Measurements from ENCODE around the gene CADM1.

The CADM1 gene

GRCh38 chr11:115164774-115165173 is 339.4 kb downstream of the CADM1 start:
- no peak for FAIRE-seq
- DNase-seq (ENCODE audit: insufficient read length, low spot score), result no peak
- TF ChIP-seq POLR2A (IDR thresholded peaks at IDR 0.05; ENCODE audit: low read depth, low read length), result no peak

- DNase-seq (ENCODE audit: insufficient read length, low spot score), result no peak
- FAIRE-seq, result no peak
- TF ChIP-seq POLR2A (IDR thresholded peaks at IDR 0.05; ENCODE audit: low read depth, low read length), result no peak
These were observed 341.3 kb downstream of the CADM1 start for GRCh38 chr11:115162919-115163318.

- FAIRE-seq (no peak), DNase-seq (ENCODE audit: insufficient read length, low spot score) (no peak)
- TF ChIP-seq POLR2A (IDR thresholded peaks at IDR 0.05; ENCODE audit: low read depth, low read length), result no peak
These were observed 342.3 kb downstream of the CADM1 start for GRCh38 chr11:115161876-115162275.

- DNase-seq (ENCODE audit: insufficient read length, low spot score), result no peak
- FAIRE-seq, result no peak
These were observed 345.0 kb downstream of the CADM1 start for GRCh38 chr11:115159207-115159606.

GRCh38 chr11:115158053-115158452 is 346.2 kb downstream of the CADM1 start:
- FAIRE-seq (no peak), DNase-seq (ENCODE audit: insufficient read length, low spot score) (no peak)
- no peak for TF ChIP-seq POLR2A (IDR thresholded peaks at IDR 0.05; ENCODE audit: low read depth, low read length)

More at GRCh38 chr11:115159207-115159606, 345.0 kb downstream of the CADM1 start:
- TF ChIP-seq POLR2A (IDR thresholded peaks at IDR 0.05; ENCODE audit: low read depth, low read length), result no peak

GRCh38 chr11:115157247-115157646 is 347.0 kb downstream of the CADM1 start:
- TF ChIP-seq POLR2A (IDR thresholded peaks at IDR 0.05; ENCODE audit: low read depth, low read length), result no peak
- FAIRE-seq (no peak), DNase-seq (ENCODE audit: insufficient read length, low spot score) (no peak)

- no peak for TF ChIP-seq POLR2A (IDR thresholded peaks at IDR 0.05; ENCODE audit: low read depth, low read length)
- no peak for FAIRE-seq
- no peak for DNase-seq (ENCODE audit: insufficient read length, low spot score)
These were observed 348.2 kb downstream of the CADM1 start for GRCh38 chr11:115155978-115156377.

GRCh38 chr11:115155320-115155719 is 348.9 kb downstream of the CADM1 start:
- no peak for FAIRE-seq
- TF ChIP-seq POLR2A (IDR thresholded peaks at IDR 0.05; ENCODE audit: low read depth, low read length), result no peak
- DNase-seq (ENCODE audit: insufficient read length, low spot score), result no peak

- no peak for DNase-seq (ENCODE audit: insufficient read length, low spot score)
- FAIRE-seq, result no peak
- TF ChIP-seq POLR2A (IDR thresholded peaks at IDR 0.05; ENCODE audit: low read depth, low read length), result no peak
These were observed 349.9 kb downstream of the CADM1 start for GRCh38 chr11:115154355-115154736.

GRCh38 chr11:115153731-115154354 is 350.4 kb downstream of the CADM1 start:
- DNase-seq (ENCODE audit: insufficient read length, low spot score), result no peak
- FAIRE-seq, result no peak
- no peak for TF ChIP-seq POLR2A (IDR thresholded peaks at IDR 0.05; ENCODE audit: low read depth, low read length)

- DNase-seq (ENCODE audit: insufficient read length, low spot score) (no peak), FAIRE-seq (no peak)
- no peak for TF ChIP-seq POLR2A (IDR thresholded peaks at IDR 0.05; ENCODE audit: low read depth, low read length)
These were observed 351.1 kb downstream of the CADM1 start for GRCh38 chr11:115153135-115153534.

- no peak for TF ChIP-seq POLR2A (IDR thresholded peaks at IDR 0.05; ENCODE audit: low read depth, low read length)
- FAIRE-seq (no peak), DNase-seq (ENCODE audit: insufficient read length, low spot score) (no peak)
These were observed 353.2 kb downstream of the CADM1 start for GRCh38 chr11:115151010-115151409.

GRCh38 chr11:115148691-115149090 is 355.5 kb downstream of the CADM1 start:
- no peak for FAIRE-seq

GRCh38 chr11:115148101-115148500 is 356.1 kb downstream of the CADM1 start:
- TF ChIP-seq POLR2A (IDR thresholded peaks at IDR 0.05; ENCODE audit: low read depth, low read length), result no peak
- no peak for DNase-seq (ENCODE audit: insufficient read length, low spot score)
- FAIRE-seq, result no peak

More at GRCh38 chr11:115148691-115149090, 355.5 kb downstream of the CADM1 start:
- DNase-seq (ENCODE audit: insufficient read length, low spot score), result no peak
- no peak for TF ChIP-seq POLR2A (IDR thresholded peaks at IDR 0.05; ENCODE audit: low read depth, low read length)

- no peak for TF ChIP-seq POLR2A (IDR thresholded peaks at IDR 0.05; ENCODE audit: low read depth, low read length)
- FAIRE-seq, result no peak
- no peak for DNase-seq (ENCODE audit: insufficient read length, low spot score)
These were observed 356.9 kb downstream of the CADM1 start for GRCh38 chr11:115147243-115147807.
